AG04450 (cell line): Measurements from ENCODE around the gene RNF227. TPM values are rescaled to one million over a fixed set of nuclear protein-coding genes. Genes with fewer than 3 reads are reported as not detected.

Source experiments
- CTCF ChIA-PET: fragments of 300-600, 350-600 bp; formaldehyde crosslinking; extraction: SDS; loops from one replicate; lab custom pipeline; 2022; ENCODE audit warnings: antibody characterized with exemption, inconsistent platforms; lab: Charles Lee
- POLR2A ChIA-PET: fragments of 350-600 bp; formaldehyde crosslinking; extraction: SDS; loops from one replicate; lab custom pipeline; 2021; ENCODE audit warnings: antibody characterized with exemption, inconsistent platforms; lab: Yijun Ruan, JAX
- DNase-seq: peaks from one replicate; pipeline ENCODE4 v3.0.0-alpha.2; 2011; ENCODE audit warnings: low read depth, low spot score
- H3K27ac ChIP-seq: one replicate; pipeline ENCODE4 v1.5.1; 2012; ENCODE audit warnings: low read depth, low read length, control low read depth
- H3K27me3 ChIP-seq: one replicate; pipeline ENCODE4 v1.6.0; 2012; ENCODE audit warnings: low read length; ENCODE audit not compliant: control insufficient read depth, insufficient read depth
- H3K4me3 ChIP-seq: 2 replicates; pipeline ENCODE4 v1.5.1; 2011; ENCODE audit warnings: mild to moderate bottlenecking, low read depth, low read length, control low read depth
- H3K9me3 ChIP-seq: 2 replicates; pipeline ENCODE4 v1.5.1; 2012; ENCODE audit warnings: low read length; ENCODE audit not compliant: control insufficient read depth, insufficient read depth
- CTCF ChIP-seq: IDR thresholded peaks from 2 replicates; pipeline ENCODE4 v1.5.1; 2011; ENCODE audit warnings: low read depth, low read length, control low read depth, inconsistent platforms
- polyA plus RNA-seq: library from polyadenylated mRNA; depleted of rRNA; stranded (reverse); fragments of >200 nt; gene quantifications from 2 replicates; pipeline ENCODE4 v1.2.3, GENCODE V29; 2011

RNF227 gene
- polyA plus RNA-seq, 1 experiment: 1.4 TPM

GRCh38 chr17:7931709-7932482, 15.8 kb upstream of the RNF227 start, which contains the start of the genes CNTROB and TRAPPC1:
Gene CNTROB, plus strand, starts transcription at chr17:7932206. Its CDS starts 874 bp downstream, at chr17:7933080.
Gene TRAPPC1, minus strand, starts transcription at chr17:7931946. Its CDS starts 117 bp downstream, at chr17:7931829.
- Histone ChIP-seq H3K27ac (peak within 1 kb of the TSS; percentile 70), H3K27me3 (no peaks in the 10 kb centered on the region), H3K4me3 (peak within 1 kb of the TSS; percentile 100), H3K9me3 (no peaks in the 10 kb centered on the region)
- no peak for TF ChIP-seq CTCF
- peak; percentile 97 for DNase-seq
- CTCF ChIA-PET: interaction anchor here (0.6 to 4.6 kb wide), 14 partner anchors 9 to 189 kb away, joined by 3 to 29 read pairs (median 5); partner anchors contain the start of gene RNF227
- POLR2A ChIA-PET: interaction anchor here (0.6 to 2.2 kb wide), 5 partner anchors 10 to 75 kb away, joined by 3 to 15 read pairs (median 4); partner anchors contain the start of genes NAA38 and RNF227

GRCh38 chr17:7930841-7931631, 14.9 kb upstream of the RNF227 start:
- TF ChIP-seq CTCF: no peak
- ChIA-PET CTCF (interaction anchor here (0.6 to 4.1 kb wide), 5 partner anchors 9 to 59 kb away, joined by 3 to 29 read pairs (median 7); no protein-coding TSS in a partner anchor), POLR2A (interaction anchor here (0.6 to 2.2 kb wide), 4 partner anchors 9 to 74 kb away, joined by 3 to 15 read pairs (median 4); partner anchors contain the start of genes NAA38 and RNF227)
- DNase-seq: no peak
- H3K27ac ChIP-seq: no peak overlapping the region
- peak overlapping the region; percentile 100 for H3K4me3 ChIP-seq
- H3K27me3 ChIP-seq: no peaks in the 10 kb centered on the region
- H3K9me3 ChIP-seq: no peaks in the 10 kb centered on the region

GRCh38 chr17:7929158-7930023, 13.3 kb upstream of the RNF227 start, which contains the start of gene KCNAB3:
Gene KCNAB3, minus strand, starts transcription at chr17:7929856. Its CDS starts 421 bp downstream, at chr17:7929435.
- ChIA-PET POLR2A (interaction anchor here (1.0 kb wide), 2 partner anchors 12 to 14 kb away, joined by 5 to 6 read pairs; partner anchors contain the start of gene RNF227), CTCF (interaction anchor here (1.1 to 1.4 kb wide), 3 partner anchors 61 to 144 kb away, joined by 3 to 5 read pairs (median 5); no protein-coding TSS in a partner anchor)
- Histone ChIP-seq H3K27ac (peak within 1 kb of the TSS; percentile 2), H3K27me3 (no peaks in the 10 kb centered on the region), H3K4me3 (peak within 1 kb of the TSS; percentile 63), H3K9me3 (no peaks in the 10 kb centered on the region)
- no peak for TF ChIP-seq CTCF
- DNase-seq: no peak

- TF ChIP-seq CTCF: no peak
- ChIA-PET CTCF (interaction anchor here (0.6 to 1.1 kb wide), 2 partner anchors 65 to 133 kb away, joined by 3 read pairs; no protein-coding TSS in a partner anchor), POLR2A (no interaction called here)
- H3K4me3 ChIP-seq: no peak overlapping the region
- no peak for DNase-seq
- no peaks in the 10 kb centered on the region for H3K27me3 ChIP-seq
- H3K27ac ChIP-seq: no peak overlapping the region
- no peaks in the 10 kb centered on the region for H3K9me3 ChIP-seq
Observed at GRCh38 chr17:7927596-7927995, 11.5 kb upstream of the RNF227 start.
